ENCODE results near the gene ZNF70. TPM values are rescaled to one million over a fixed set of nuclear protein-coding genes. Genes with fewer than 3 reads are reported as not detected.

The ZNF70 gene
- total RNA-seq, 3 donors from 2014 or later, result 2.3 to 3.0 (median 2.6) TPM

- DNase-seq (no peak), ATAC-seq (no peak)
- Mint-ChIP-seq H3K4me1 (ENCODE audit: low read depth) (peaks cover 21% of the 10 kb centered on the region), H3K9me3 (no peaks in the 10 kb centered on the region), H3K36me3 (ENCODE audit: insufficient read depth) (no peaks in the 10 kb centered on the region), H3K27me3 (ENCODE audit: low read depth) (no peaks in the 10 kb centered on the region), H3K4me3 (no peak overlapping the region)
These were observed 32.6 kb upstream of the ZNF70 start for GRCh38 chr22:23783265-23784150.

DNA sequence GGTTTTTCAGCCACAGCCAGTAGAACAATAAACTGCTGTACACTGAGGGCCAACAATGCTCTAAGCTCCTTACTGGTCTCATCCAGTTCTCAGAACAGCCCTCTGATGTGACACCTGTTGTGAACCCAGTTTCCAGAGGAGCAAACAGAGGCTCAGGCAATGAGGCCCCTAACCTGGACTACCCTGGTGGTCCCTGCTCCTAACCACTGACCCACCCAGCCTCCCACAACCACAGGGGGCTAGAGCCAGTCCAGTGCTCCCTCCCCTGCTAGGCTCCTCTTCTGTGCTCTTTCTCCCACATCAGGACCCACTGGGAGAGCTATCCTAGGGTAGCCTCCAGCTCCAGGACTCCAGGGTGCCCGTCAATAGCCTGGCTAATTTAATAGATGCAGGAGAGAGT lies 31.8 kb upstream of the ZNF70 start:
- no peak overlapping the region for H3K4me3 Mint-ChIP-seq
- no peak for DNase-seq
- ATAC-seq, result no peak
- no peaks in the 10 kb centered on the region for H3K27me3 Mint-ChIP-seq (ENCODE audit: low read depth)
- no peaks in the 10 kb centered on the region for H3K9me3 Mint-ChIP-seq
- H3K36me3 Mint-ChIP-seq (ENCODE audit: insufficient read depth), result no peaks in the 10 kb centered on the region
- peaks cover 16% of the 10 kb centered on the region for H3K4me1 Mint-ChIP-seq (ENCODE audit: low read depth)

DNA sequence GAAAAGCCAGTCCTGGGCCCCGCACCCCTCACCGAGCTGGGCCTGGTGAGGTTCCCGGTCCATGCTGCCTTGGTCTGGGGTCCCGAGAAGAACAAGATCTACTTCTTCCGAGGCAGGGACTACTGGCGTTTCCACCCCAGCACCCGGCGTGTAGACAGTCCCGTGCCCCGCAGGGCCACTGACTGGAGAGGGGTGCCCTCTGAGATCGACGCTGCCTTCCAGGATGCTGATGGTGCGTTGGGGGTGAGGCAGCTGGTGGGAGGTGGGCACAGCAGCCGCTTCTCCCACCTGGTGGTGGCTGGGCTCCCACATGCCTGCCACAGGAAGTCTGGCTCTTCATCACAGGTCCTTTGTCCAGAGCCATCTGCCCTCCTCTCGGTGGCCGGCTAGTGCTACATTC lies 31.3 kb upstream of the ZNF70 start:
- ATAC-seq (no peak), DNase-seq (no peak)
- H3K27me3 Mint-ChIP-seq (ENCODE audit: low read depth), result no peaks in the 10 kb centered on the region
- H3K4me1 Mint-ChIP-seq (ENCODE audit: low read depth), result peaks cover 13% of the 10 kb centered on the region
- no peaks in the 10 kb centered on the region for H3K36me3 Mint-ChIP-seq (ENCODE audit: insufficient read depth)
- no peaks in the 10 kb centered on the region for H3K9me3 Mint-ChIP-seq
- no peak overlapping the region for H3K4me3 Mint-ChIP-seq

DNA sequence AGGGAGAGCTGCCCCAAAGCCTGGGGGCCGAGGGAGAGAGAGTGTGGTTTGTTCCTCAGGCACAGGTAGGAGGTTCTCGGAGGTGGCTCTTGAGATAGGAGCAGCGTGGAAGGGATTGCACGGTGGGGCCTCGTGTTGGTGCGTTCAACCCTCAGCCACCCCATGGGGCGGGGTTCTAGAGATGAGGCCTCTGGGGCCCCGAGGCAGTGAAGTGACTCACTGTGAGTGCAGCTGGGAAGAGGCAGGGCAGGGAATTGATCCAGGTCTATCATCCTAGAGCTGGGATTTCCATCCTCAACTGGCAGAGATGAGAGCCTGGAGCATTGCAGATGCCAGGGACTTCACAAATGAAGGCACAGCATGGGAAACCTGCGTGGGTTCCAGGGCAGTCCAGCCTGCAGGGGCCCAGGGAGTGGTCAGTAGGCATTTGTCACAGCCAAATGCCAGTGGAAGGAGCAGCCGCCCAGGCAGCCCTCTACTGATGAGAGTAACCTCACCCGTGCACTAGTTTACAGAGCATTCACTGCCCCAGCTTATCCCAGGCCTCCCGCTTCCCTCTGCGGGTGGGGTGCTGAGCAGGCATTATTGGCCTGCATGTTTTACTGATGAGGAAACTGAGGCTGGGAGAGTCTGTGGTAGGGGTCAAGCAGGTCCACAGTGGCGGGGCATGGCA lies 30.7 kb upstream of the ZNF70 start:
- ATAC-seq (no peak), DNase-seq (no peak)
- Mint-ChIP-seq H3K9me3 (no peaks in the 10 kb centered on the region), H3K27me3 (ENCODE audit: low read depth) (no peaks in the 10 kb centered on the region), H3K4me1 (ENCODE audit: low read depth) (peaks cover 13% of the 10 kb centered on the region), H3K36me3 (ENCODE audit: insufficient read depth) (no peaks in the 10 kb centered on the region), H3K4me3 (no peak overlapping the region)

GRCh38 chr22:23781065-23781464 lies 30.2 kb upstream of the ZNF70 start:
- no peak for ATAC-seq
- H3K27me3 Mint-ChIP-seq (ENCODE audit: low read depth), result no peaks in the 10 kb centered on the region

DNA sequence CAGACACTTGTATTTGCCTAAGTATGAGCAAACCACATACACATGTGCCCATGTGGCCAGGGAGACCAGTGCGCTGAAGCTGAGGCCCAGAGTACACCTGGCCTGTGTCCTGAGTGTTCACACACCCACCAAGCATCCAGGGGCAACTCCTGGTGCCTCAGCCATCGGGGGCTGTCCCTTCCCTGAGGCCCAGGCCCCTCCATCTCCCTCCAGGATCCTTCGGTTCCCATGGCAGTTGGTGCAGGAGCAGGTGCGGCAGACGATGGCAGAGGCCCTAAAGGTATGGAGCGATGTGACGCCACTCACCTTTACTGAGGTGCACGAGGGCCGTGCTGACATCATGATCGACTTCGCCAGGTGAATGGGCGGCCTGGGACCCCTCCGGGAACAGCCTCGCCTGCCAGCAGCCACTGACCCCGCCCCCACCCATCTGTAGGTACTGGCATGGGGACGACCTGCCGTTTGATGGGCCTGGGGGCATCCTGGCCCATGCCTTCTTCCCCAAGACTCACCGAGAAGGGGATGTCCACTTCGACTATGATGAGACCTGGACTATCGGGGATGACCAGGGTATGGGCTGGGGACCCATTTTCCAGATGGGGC lies 29.3 kb upstream of the ZNF70 start:
- no peaks in the 10 kb centered on the region for H3K36me3 Mint-ChIP-seq (ENCODE audit: insufficient read depth)
- peaks cover 5% of the 10 kb centered on the region for H3K4me1 Mint-ChIP-seq (ENCODE audit: low read depth)
- H3K4me3 Mint-ChIP-seq, result no peak overlapping the region
- no peak for DNase-seq
- H3K27me3 Mint-ChIP-seq (ENCODE audit: low read depth), result no peaks in the 10 kb centered on the region
- H3K9me3 Mint-ChIP-seq, result no peaks in the 10 kb centered on the region
- no peak for ATAC-seq

More at GRCh38 chr22:23781065-23781464, 30.2 kb upstream of the ZNF70 start:
- Mint-ChIP-seq H3K36me3 (ENCODE audit: insufficient read depth) (no peaks in the 10 kb centered on the region), H3K4me1 (ENCODE audit: low read depth) (peaks cover 7% of the 10 kb centered on the region), H3K4me3 (no peak overlapping the region), H3K9me3 (no peaks in the 10 kb centered on the region)
- no peak for DNase-seq

DNA sequence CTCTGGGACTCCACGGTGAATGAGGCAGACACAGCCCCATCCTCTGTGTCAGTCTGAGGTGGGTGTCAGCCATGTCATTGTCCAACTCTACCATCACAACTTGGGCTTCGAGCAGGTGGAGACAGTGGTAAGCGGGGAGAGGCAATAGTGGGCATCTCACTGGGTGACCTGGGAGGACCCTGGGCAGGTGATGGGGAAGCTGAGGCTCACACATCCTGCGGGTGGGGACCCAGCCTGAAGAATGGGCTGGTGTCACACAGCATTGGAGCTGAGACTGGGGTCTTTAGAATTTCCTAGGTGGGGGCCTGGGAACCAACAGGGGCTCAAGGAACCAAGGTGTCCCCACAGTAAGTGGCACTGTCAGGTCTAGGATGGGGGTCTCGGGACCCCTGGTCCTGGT lies 28.8 kb upstream of the ZNF70 start:
- DNase-seq, result no peak
- H3K9me3 Mint-ChIP-seq, result no peaks in the 10 kb centered on the region

DNA sequence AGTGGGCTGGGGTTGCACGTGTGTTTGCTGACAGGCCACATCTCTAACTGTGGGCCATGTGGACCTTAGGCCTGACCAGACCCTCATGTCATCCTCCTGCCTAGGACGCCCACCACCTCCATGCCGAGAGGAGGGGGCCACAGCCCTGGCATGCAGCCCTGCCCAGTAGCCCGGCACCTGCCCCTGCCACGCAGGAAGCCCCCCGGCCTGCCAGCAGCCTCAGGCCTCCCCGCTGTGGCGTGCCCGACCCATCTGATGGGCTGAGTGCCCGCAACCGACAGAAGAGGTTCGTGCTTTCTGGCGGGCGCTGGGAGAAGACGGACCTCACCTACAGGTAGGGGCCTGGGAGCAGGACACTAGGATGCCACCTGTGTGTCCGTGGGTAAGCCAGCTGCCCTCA lies 28.2 kb upstream of the ZNF70 start:
- no peak overlapping the region for H3K4me3 Mint-ChIP-seq
- H3K9me3 Mint-ChIP-seq, result no peaks in the 10 kb centered on the region
- peaks cover under 1% of the 10 kb centered on the region for H3K4me1 Mint-ChIP-seq (ENCODE audit: low read depth)
- no peaks in the 10 kb centered on the region for H3K36me3 Mint-ChIP-seq (ENCODE audit: insufficient read depth)
- no peaks in the 10 kb centered on the region for H3K27me3 Mint-ChIP-seq (ENCODE audit: low read depth)
- DNase-seq (no peak), ATAC-seq (no peak)

More for the DNA sequence above, 28.8 kb upstream of the ZNF70 start:
- Mint-ChIP-seq H3K4me3 (no peak overlapping the region), H3K4me1 (ENCODE audit: low read depth) (peaks cover 5% of the 10 kb centered on the region), H3K27me3 (ENCODE audit: low read depth) (no peaks in the 10 kb centered on the region), H3K36me3 (ENCODE audit: insufficient read depth) (no peaks in the 10 kb centered on the region)
- no peak for ATAC-seq

DNA sequence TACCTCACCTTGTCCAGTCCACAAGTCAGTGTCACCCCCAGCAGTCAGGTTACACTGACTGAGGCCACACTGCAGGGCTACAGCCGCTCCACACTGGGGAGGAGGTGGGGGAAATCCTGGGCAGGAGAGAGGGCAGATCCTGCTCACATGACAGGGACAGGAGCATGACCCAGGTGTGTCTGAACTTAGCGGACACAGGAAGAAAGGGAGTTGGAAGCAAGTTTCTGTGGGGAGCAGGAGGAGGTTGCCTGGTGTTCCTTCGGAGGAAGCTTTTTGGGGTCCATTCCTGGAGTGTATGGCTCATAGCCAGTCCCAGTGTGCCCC lies 27.6 kb upstream of the ZNF70 start:
- no peaks in the 10 kb centered on the region for H3K9me3 Mint-ChIP-seq
- H3K27me3 Mint-ChIP-seq (ENCODE audit: low read depth), result no peaks in the 10 kb centered on the region
- ATAC-seq, result no peak
- DNase-seq, result no peak
- H3K4me1 Mint-ChIP-seq (ENCODE audit: low read depth), result no peaks in the 10 kb centered on the region
- H3K4me3 Mint-ChIP-seq, result no peak overlapping the region
- no peaks in the 10 kb centered on the region for H3K36me3 Mint-ChIP-seq (ENCODE audit: insufficient read depth)

- H3K9me3 Mint-ChIP-seq, result no peaks in the 10 kb centered on the region
- peaks cover 5% of the 10 kb centered on the region for H3K4me1 Mint-ChIP-seq (ENCODE audit: low read depth)
- DNase-seq (no peak), ATAC-seq (no peak)
- no peak overlapping the region for H3K4me3 Mint-ChIP-seq
- no peaks in the 10 kb centered on the region for H3K36me3 Mint-ChIP-seq (ENCODE audit: insufficient read depth)
- H3K27me3 Mint-ChIP-seq (ENCODE audit: low read depth), result no peaks in the 10 kb centered on the region
These were observed 27.1 kb upstream of the ZNF70 start for GRCh38 chr22:23777776-23778576.

- Mint-ChIP-seq H3K4me3 (no peak overlapping the region), H3K36me3 (ENCODE audit: insufficient read depth) (no peaks in the 10 kb centered on the region), H3K4me1 (ENCODE audit: low read depth) (peaks cover 15% of the 10 kb centered on the region), H3K27me3 (ENCODE audit: low read depth) (no peaks in the 10 kb centered on the region), H3K9me3 (no peaks in the 10 kb centered on the region)
- DNase-seq (no peak), ATAC-seq (no peak)
These were observed 25.0 kb upstream of the ZNF70 start for GRCh38 chr22:23775779-23776375.

DNA sequence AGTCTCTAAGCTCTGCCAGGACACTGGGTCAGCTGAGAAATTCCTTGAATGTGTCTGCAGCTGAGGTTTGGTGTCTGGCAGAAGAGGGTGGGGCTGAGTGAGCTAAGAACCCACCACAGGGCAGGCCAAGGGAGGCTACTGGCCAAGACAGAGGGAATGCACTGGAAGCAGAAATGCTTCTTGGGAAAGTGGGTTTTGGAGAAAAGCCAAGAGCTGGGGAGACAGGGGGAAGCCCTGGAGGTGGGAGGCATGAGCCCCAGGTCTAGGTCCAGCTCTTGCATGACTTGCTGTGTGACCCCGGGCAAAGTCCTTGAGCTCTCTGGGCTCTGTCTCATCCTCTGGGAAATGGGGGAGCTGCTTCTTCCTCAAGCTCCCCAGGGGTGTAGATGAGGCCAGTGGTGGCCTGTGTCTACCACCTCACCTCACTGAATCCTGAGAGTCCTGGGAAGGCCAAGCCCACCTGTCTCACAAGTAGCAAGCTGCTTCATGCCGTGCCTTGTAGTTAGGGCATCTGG lies 24.1 kb upstream of the ZNF70 start:
- no peaks in the 10 kb centered on the region for H3K36me3 Mint-ChIP-seq (ENCODE audit: insufficient read depth)

DNA sequence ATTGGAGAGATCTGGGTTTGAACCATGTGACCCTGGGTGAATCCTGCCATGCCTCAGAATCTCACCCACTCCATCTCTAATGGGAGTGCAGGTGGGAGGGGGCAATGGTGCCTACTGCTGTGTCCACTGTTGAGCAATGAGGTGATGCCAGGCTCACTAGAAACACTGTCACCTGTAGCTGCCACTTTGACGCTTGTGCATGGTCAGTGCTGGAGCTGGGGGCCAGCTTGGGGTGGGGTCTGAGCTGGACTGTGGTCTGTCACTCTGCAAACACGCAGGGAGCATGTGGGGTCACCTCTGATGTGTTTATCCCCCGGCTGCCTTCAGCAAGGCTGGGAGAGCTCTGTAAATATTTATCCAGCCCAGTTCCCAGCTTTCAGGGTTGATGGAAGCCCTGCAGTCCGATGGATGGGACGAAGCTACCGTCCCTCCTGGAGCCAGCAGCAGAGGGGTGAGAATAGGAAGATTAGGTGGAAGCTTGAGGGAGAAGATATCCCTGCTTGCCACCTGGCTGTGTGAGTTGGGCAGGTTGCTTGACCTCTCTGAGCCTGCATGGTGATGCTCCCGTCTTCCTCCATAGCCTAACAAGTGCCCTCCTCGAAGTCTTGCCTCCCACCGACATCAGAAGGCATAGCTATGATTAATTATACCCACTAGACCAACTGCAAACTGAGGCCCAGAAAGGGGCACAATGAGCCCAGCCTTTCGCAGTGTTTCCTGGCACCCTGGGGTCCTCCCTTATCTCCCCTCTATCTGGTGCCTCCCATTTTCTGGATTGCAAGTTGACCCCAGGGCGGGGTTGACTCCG lies 23.4 kb upstream of the ZNF70 start:
- ATAC-seq (no peak), DNase-seq (no peak)
- Mint-ChIP-seq H3K27me3 (ENCODE audit: low read depth) (no peaks in the 10 kb centered on the region), H3K36me3 (ENCODE audit: insufficient read depth) (no peaks in the 10 kb centered on the region), H3K9me3 (no peaks in the 10 kb centered on the region), H3K4me1 (ENCODE audit: low read depth) (peaks cover 18% of the 10 kb centered on the region), H3K4me3 (no peak overlapping the region)

More for the DNA sequence above, 24.1 kb upstream of the ZNF70 start:
- Mint-ChIP-seq H3K9me3 (no peaks in the 10 kb centered on the region), H3K27me3 (ENCODE audit: low read depth) (no peaks in the 10 kb centered on the region), H3K4me3 (no peak overlapping the region), H3K4me1 (ENCODE audit: low read depth) (peaks cover 15% of the 10 kb centered on the region)
- ATAC-seq, result no peak
- DNase-seq, result no peak
